K562 (cell line): ENCODE results near the gene AAMDC. TPM values are rescaled to one million over a fixed set of nuclear protein-coding genes. Genes with fewer than 3 reads are reported as not detected.

Experiments
- CHD2 ChIP-seq: IDR thresholded peaks from 2 replicates; pipeline ENCODE4 v1.6.1; 2011; ENCODE audit warnings: low read depth, low read length
- EGR1 ChIP-seq: fragments of 450-650 bp; conservative IDR thresholded peaks from 2 replicates; pipeline ENCODE4 v1.6.1; 2017; ENCODE audit warnings: mild to moderate bottlenecking
- GATA2 ChIP-seq: sonication (generic); formaldehyde crosslinking; IDR thresholded peaks from 2 replicates; pipeline ENCODE4 v1.4.0; 2020; ENCODE audit warnings: mild to moderate bottlenecking, missing genetic modification reagents
- GATAD2A ChIP-seq: fragments of 450-650 bp; IDR thresholded peaks from 2 replicates; pipeline ENCODE4 v1.6.1; 2017
- HMGXB4 ChIP-seq: sonication (generic); formaldehyde crosslinking; IDR thresholded peaks from 2 replicates; pipeline ENCODE4 v1.8.1; 2023; ENCODE audit warnings: mild to moderate bottlenecking, missing genetic modification reagents
- KLF13 ChIP-seq: fragments of 450-650 bp; IDR thresholded peaks from 2 replicates; pipeline ENCODE4 v1.6.1; 2016; ENCODE audit warnings: missing genetic modification characterization, low read depth, mild to moderate bottlenecking, missing compliant biosample characterization, moderate library complexity, borderline replicate concordance
- MECOM ChIP-seq: fragments of 250-450 bp; sonication (Bioruptor Pico); IDR thresholded peaks from 2 replicates; pipeline ENCODE4 v1.8.0; 2022; ENCODE audit warnings: inconsistent platforms
- NEUROD1 ChIP-seq: fragments of 150-350 bp; IDR thresholded peaks from 2 replicates; pipeline ENCODE4 v1.6.1; 2014; ENCODE audit warnings: borderline replicate concordance, low read length, low read depth; ENCODE audit not compliant: partially characterized antibody
- NR2C2 ChIP-seq, 2 experiments: fragments of 200-800 bp in 1 of 2; sonication (Bioruptor generic) in 1 of 2; sonication (generic) in 1 of 2; formaldehyde crosslinking in 1 of 2; IDR thresholded peaks; 2 replicates each; pipeline versions ENCODE4 v1.6.1 to v1.8.0; 2016 to 2022; ENCODE audit warnings: mild to moderate bottlenecking in 1 of 2, missing compliant biosample characterization in 1 of 2, missing genetic modification characterization in 1 of 2, missing genetic modification reagents in 1 of 2
- POLR2B ChIP-seq: fragments of 450-650 bp; IDR thresholded peaks from 2 replicates; pipeline ENCODE4 v1.6.1; 2018; ENCODE audit warnings: low read depth; ENCODE audit not compliant: partially characterized antibody
- RBM22 ChIP-seq: fragments of 200-400 bp; formaldehyde crosslinking; IDR thresholded peaks from 2 replicates; pipeline ENCODE4 v1.6.1; 2018; ENCODE audit warnings: low read length, low read depth; ENCODE audit not compliant: poor library complexity, severe bottlenecking
- SIN3A ChIP-seq, 2 experiments: fragments of 150-350 bp in 1 of 2; IDR thresholded peaks; 2 replicates each; pipeline ENCODE4 v1.6.1; 2011 to 2016; ENCODE audit warnings: borderline replicate concordance in 2 of 2, low read depth in 2 of 2, low read length in 2 of 2, mild to moderate bottlenecking in 2 of 2, moderate library complexity in 2 of 2; ENCODE audit not compliant: control insufficient read depth in 1 of 2
- TRIM25 ChIP-seq: fragments of 450-650 bp; IDR thresholded peaks from 2 replicates; pipeline ENCODE4 v1.7.0; 2016; ENCODE audit warnings: borderline replicate concordance
- ZBTB1 ChIP-seq: sonication (generic); formaldehyde crosslinking; IDR thresholded peaks from 2 replicates; pipeline ENCODE4 v1.8.1; 2023; ENCODE audit warnings: missing genetic modification reagents, low read depth, mild to moderate bottlenecking, borderline replicate concordance
- ZMIZ1 ChIP-seq, 2 experiments: fragments of 150-350 bp in 1 of 2; IDR thresholded peaks; 2 replicates each; pipeline ENCODE4 v1.6.1; 2012 to 2016; ENCODE audit warnings: low read depth in 2 of 2, low read length in 2 of 2, mild to moderate bottlenecking in 1 of 2, moderate library complexity in 1 of 2
- ZNF449 ChIP-seq: fragments of 250-450 bp; sonication (Bioruptor Pico); IDR thresholded peaks from 2 replicates; pipeline ENCODE4 v1.8.0; 2022; ENCODE audit warnings: moderate library complexity, mild to moderate bottlenecking, inconsistent platforms
- polyA plus RNA-seq, 8 experiments: library from polyadenylated mRNA; depleted of rRNA in 4 of 8; stranded (reverse) in 5 of 8; unstranded in 3 of 8; fragments of >200 nt; fragmentation: Nextera tagmentation in 2 of 8; fragmentation: Illumina TruSeq in 1 of 8; extraction: Ambion mirVana in 2 of 8; extraction: Trizol in 1 of 8; gene quantifications; 2 replicates each; pipeline versions ENCODE4 v1.2.1 to v1.2.3, GENCODE V29; 2011 to 2014; ENCODE audit warnings: inconsistent platforms in 1 of 8, missing spikeins in 1 of 8
- total RNA-seq, 7 experiments: library from RNA; depleted of rRNA in 6 of 7; stranded (reverse); fragments of >200 nt in 6 of 7; fragmentation: Illumina TruSeq in 2 of 7; extraction: Trizol in 2 of 7; gene quantifications; 2 replicates each; pipeline versions ENCODE4 v1.2.1 to v1.2.3, GENCODE V29; 2011 to 2021; ENCODE audit warnings: low replicate concordance in 1 of 7

AAMDC gene
- total and polyA plus RNA-seq, 9 of the 15 experiments (the other 6 are each of a cell fraction or from before 2014, with no cell fraction given): 10.4 to 40.6 (median 15.6) TPM

GRCh38 chr11:77819921-77820564 lies 901 bp upstream of the AAMDC start (continued):
- no peak; the same call in 1 of the 2 replicates for TF ChIP-seq KLF13 (tag)
- peak; percentile 27 for TF ChIP-seq RBM22
- TF ChIP-seq SIN3A (IDR thresholded peaks at IDR 0.05; ENCODE audit: borderline replicate concordance in 2 of 2, control insufficient read depth in 1 of 2, low read depth in 2 of 2, low read length in 2 of 2): peak; percentile 57 to 60; a peak in 1 of 4 replicates
- no peak for TF ChIP-seq ZNF449 (CRISPR knock-in tag)
- no peak for TF ChIP-seq POLR2B
- peak; percentile 64 for TF ChIP-seq GATAD2A
- peak; percentile 20; the same call in 1 of the 2 replicates for TF ChIP-seq GATA2 (CRISPR knock-in tag)
- TF ChIP-seq ZBTB1: peak; percentile 65; the same call in 1 of the 2 replicates
- peak; percentile 76 for TF ChIP-seq EGR1
- no peak for TF ChIP-seq MECOM (CRISPR knock-in tag)
- TF ChIP-seq ZMIZ1 (IDR thresholded peaks at IDR 0.05; ENCODE audit: low read depth in 2 of 2, low read length in 2 of 2): no peak
- TF ChIP-seq NEUROD1: peak; percentile 42
- no peak for TF ChIP-seq TRIM25
- no peak for TF ChIP-seq HMGXB4 (CRISPR knock-in tag)
- no peak for TF ChIP-seq CHD2
- no peak for TF ChIP-seq NR2C2 (CRISPR knock-in tag; IDR thresholded peaks at IDR 0.05)
- TF ChIP-seq NR2C2 (tag; IDR thresholded peaks at IDR 0.05): peak; percentile 31; the same call in 1 of the 2 replicates
- TF ChIP-seq, all 486 proteins: peak for 53
